ENCODE results near the gene LIF.

- TF ChIP-seq CTCF (IDR thresholded peaks at IDR 0.05), result no peak
- no peak for TF ChIP-seq POLR2AphosphoS5 (IDR thresholded peaks at IDR 0.05)
- no peak for TF ChIP-seq POLR2A (IDR thresholded peaks at IDR 0.05)
Observed at GRCh38 chr22:30191040-30191701, 55.4 kb downstream of the LIF start.
